Neural progenitor cell (in vitro differentiated cells): ENCODE results near the gene CLRN3. TPM values are rescaled to one million over a fixed set of nuclear protein-coding genes. Genes with fewer than 3 reads are reported as not detected.

ENCODE experiments used
- DNase-seq: peaks from one replicate; pipeline ENCODE4 v3.0.0-alpha.2; 2016; ENCODE audit warnings: low spot score
- H2AFZ ChIP-seq: fragments of 200-600 bp; sonication (generic); replicated peaks from 2 replicates; pipeline ENCODE4 v1.6.1; 2016; ENCODE audit warnings: antibody characterized with exemption
- H3F3A ChIP-seq: fragments of 200-600 bp; sonication (generic); 2 replicates; pipeline ENCODE4 v1.6.1; 2016; ENCODE audit warnings: antibody characterized with exemption, low read depth
- H3K27ac ChIP-seq: fragments of 200-600 bp; sonication (generic); 2 replicates; pipeline ENCODE4 v1.5.1; 2016; ENCODE audit warnings: mild to moderate bottlenecking
- H3K27me3 ChIP-seq: fragments of 200-600 bp; sonication (generic); 2 replicates; pipeline ENCODE4 v1.6.1; 2016; ENCODE audit warnings: mild to moderate bottlenecking, moderate library complexity
- H3K36me3 ChIP-seq: fragments of 200-600 bp; sonication (generic); 2 replicates; pipeline ENCODE4 v1.5.1; 2016
- H3K4me1 ChIP-seq: fragments of 200-600 bp; sonication (generic); 2 replicates; pipeline ENCODE4 v1.6.1; 2016; ENCODE audit warnings: mixed run types
- H3K4me2 ChIP-seq: fragments of 200-600 bp; sonication (generic); 2 replicates; pipeline ENCODE4 v1.6.1; 2016
- H3K4me3 ChIP-seq: fragments of 200-600 bp; sonication (generic); 2 replicates; pipeline ENCODE4 v1.5.1; 2016
- H3K79me2 ChIP-seq: fragments of 200-600 bp; sonication (generic); 2 replicates; pipeline ENCODE4 v1.6.1; 2016; ENCODE audit warnings: low read depth
- H3K9ac ChIP-seq: fragments of 200-600 bp; sonication (generic); 2 replicates; pipeline ENCODE4 v1.6.1; 2016
- H3K9me3 ChIP-seq: fragments of 200-600 bp; sonication (generic); 2 replicates; pipeline ENCODE4 v1.5.1; 2016; ENCODE audit warnings: low read depth
- H4K20me1 ChIP-seq: fragments of 200-600 bp; sonication (generic); 2 replicates; pipeline ENCODE4 v1.6.1; 2016; ENCODE audit warnings: low read depth
- H3K27ac Mint-ChIP-seq: 3 replicates; pipeline ENCODE4 v1.8.0; 2021; ENCODE audit warnings: mixed read lengths
- H3K27me3 Mint-ChIP-seq: 2 replicates; pipeline ENCODE4 v1.8.0; 2022; ENCODE audit warnings: low read depth, mild to moderate bottlenecking, inconsistent platforms, moderate library complexity, mixed read lengths; ENCODE audit not compliant: insufficient read depth
- H3K36me3 Mint-ChIP-seq: 3 replicates; pipeline ENCODE4 v1.8.0; 2021; ENCODE audit warnings: mixed read lengths
- H3K4me1 Mint-ChIP-seq: 3 replicates; pipeline ENCODE4 v1.8.0; 2021; ENCODE audit warnings: mixed read lengths
- H3K4me3 Mint-ChIP-seq: 3 replicates; pipeline ENCODE4 v1.8.0; 2021; ENCODE audit warnings: mild to moderate bottlenecking, moderate library complexity, mixed read lengths
- H3K9me3 Mint-ChIP-seq: 3 replicates; pipeline ENCODE4 v1.8.0; 2020; ENCODE audit warnings: mixed read lengths
- CTCF ChIP-seq: fragments of 200-600 bp; sonication (generic); IDR thresholded peaks from 2 replicates; pipeline ENCODE4 v1.5.1; 2017; ENCODE audit warnings: antibody characterized with exemption, mild to moderate bottlenecking
- EZH2 ChIP-seq: fragments of 200-600 bp; sonication (generic); IDR thresholded peaks from 2 replicates; pipeline ENCODE4 v1.6.1; 2017; ENCODE audit warnings: antibody characterized with exemption, mild to moderate bottlenecking, moderate library complexity
- EZH2phosphoT487 ChIP-seq: fragments of 200-600 bp; sonication (generic); IDR thresholded peaks from 2 replicates; pipeline ENCODE4 v1.6.1; 2017; ENCODE audit warnings: antibody characterized with exemption
- total RNA-seq: library from RNA; depleted of rRNA; stranded (reverse); fragments of >200 nt; gene quantifications from 2 replicates; pipeline ENCODE4 v1.2.3, GENCODE V29; 2015; ENCODE audit warnings: low replicate concordance

Gene CLRN3
- total RNA-seq, 1 donor from 2014 or later = not detected

GRCh38 chr10:127904311-127905000 lies 11.7 kb upstream of the CLRN3 start:
- no peak overlapping the region for H3K4me3 ChIP-seq
- Mint-ChIP-seq H3K27ac (no peak overlapping the region), H3K4me3 (no peak overlapping the region), H3K4me1 (peaks cover 9% of the 10 kb centered on the region), H3K36me3 (no peaks in the 10 kb centered on the region), H3K9me3 (no peaks in the 10 kb centered on the region), H3K27me3 (peaks cover 13% of the 10 kb centered on the region)
- no peaks in the 10 kb centered on the region for H3K79me2 ChIP-seq
- H3K27me3 ChIP-seq = peaks cover 43% of the 10 kb centered on the region
- H3K4me2 ChIP-seq = no peak overlapping the region
- no peak overlapping the region for H3K27ac ChIP-seq
- DNase-seq = no peak
- no peak overlapping the region for H2AFZ ChIP-seq
- no peaks in the 10 kb centered on the region for H3F3A ChIP-seq
- H3K4me1 ChIP-seq = no peaks in the 10 kb centered on the region
- H3K36me3 ChIP-seq = no peaks in the 10 kb centered on the region
- no peaks in the 10 kb centered on the region for H4K20me1 ChIP-seq
- no peak for TF ChIP-seq EZH2
- TF ChIP-seq EZH2phosphoT487 = no peak
- TF ChIP-seq CTCF = no peak
- no peak overlapping the region for H3K9ac ChIP-seq
- H3K9me3 ChIP-seq = no peaks in the 10 kb centered on the region

GRCh38 chr10:127903789-127904188 lies 11.0 kb upstream of the CLRN3 start:
- Mint-ChIP-seq H3K4me3 (no peak overlapping the region), H3K27me3 (peaks cover 10% of the 10 kb centered on the region), H3K36me3 (no peaks in the 10 kb centered on the region), H3K4me1 (peaks cover 9% of the 10 kb centered on the region), H3K9me3 (no peaks in the 10 kb centered on the region), H3K27ac (no peak overlapping the region)
- Histone ChIP-seq H3K36me3 (no peaks in the 10 kb centered on the region), H3K27ac (no peak overlapping the region), H3K79me2 (no peaks in the 10 kb centered on the region), H3K9ac (no peak overlapping the region), H4K20me1 (no peaks in the 10 kb centered on the region), H3K4me3 (no peak overlapping the region), H3K27me3 (peaks cover 36% of the 10 kb centered on the region), H3K9me3 (no peaks in the 10 kb centered on the region), H3K4me2 (no peak overlapping the region), H3F3A (no peaks in the 10 kb centered on the region), H3K4me1 (no peaks in the 10 kb centered on the region), H2AFZ (no peak overlapping the region)
- no peak for DNase-seq
- TF ChIP-seq EZH2 (no peak), EZH2phosphoT487 (no peak), CTCF (no peak)

- Histone ChIP-seq H3K27ac (no peak overlapping the region), H3K4me2 (no peak overlapping the region), H3K9ac (no peak overlapping the region), H3K27me3 (no peaks in the 10 kb centered on the region), H4K20me1 (no peaks in the 10 kb centered on the region), H2AFZ (no peak overlapping the region), H3F3A (no peaks in the 10 kb centered on the region), H3K4me1 (no peaks in the 10 kb centered on the region), H3K79me2 (no peaks in the 10 kb centered on the region), H3K9me3 (no peaks in the 10 kb centered on the region), H3K36me3 (no peaks in the 10 kb centered on the region), H3K4me3 (no peak overlapping the region)
- TF ChIP-seq EZH2 = no peak
- no peak for TF ChIP-seq CTCF
- TF ChIP-seq EZH2phosphoT487 = no peak
- Mint-ChIP-seq H3K9me3 (peaks cover 5% of the 10 kb centered on the region), H3K4me3 (no peak overlapping the region), H3K36me3 (no peaks in the 10 kb centered on the region), H3K27ac (no peak overlapping the region), H3K27me3 (peaks cover 2% of the 10 kb centered on the region), H3K4me1 (no peaks in the 10 kb centered on the region)
- DNase-seq = no peak
Observed at GRCh38 chr10:127899766-127900387, 7.1 kb upstream of the CLRN3 start.
